HG03558 (cell line): ENCODE data around the gene ATF6B.
"Not testable (repeated sequence)": the region's sequence is repeated elsewhere in the genome, so short reads cannot be mapped to it uniquely, and the experiment has no call there.

Experiments
- ATAC-seq: cut with Tn5 transposase; IDR thresholded peaks from one replicate; pipeline ENCODE4 v1.9.1; 2021; ENCODE audit warnings: moderate number of reproducible peaks; ENCODE audit not compliant: unreplicated experiment; ENCODE audit errors: extremely low read depth

The ATF6B gene

DNA sequence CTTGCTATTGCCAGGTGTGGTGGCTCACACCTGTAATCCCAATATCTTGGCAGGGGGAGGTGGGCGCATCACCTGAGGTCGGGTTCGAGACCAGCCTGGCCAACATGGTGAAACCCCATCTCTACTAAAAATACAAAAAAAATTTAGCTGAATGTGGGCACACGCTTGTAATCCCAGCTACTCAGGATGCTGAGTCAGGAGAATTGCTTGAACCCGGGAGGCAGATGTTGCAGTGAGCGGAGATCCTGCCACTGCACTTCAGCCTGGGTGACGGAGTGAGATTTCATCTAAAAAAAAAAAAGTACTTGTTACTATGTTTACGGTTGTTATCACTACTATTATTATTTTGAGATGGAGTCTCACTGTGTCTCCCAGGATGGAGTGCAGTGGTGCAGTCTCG, 28.8 kb upstream of the ATF6B start:
- ATAC-seq, result no peak

DNA sequence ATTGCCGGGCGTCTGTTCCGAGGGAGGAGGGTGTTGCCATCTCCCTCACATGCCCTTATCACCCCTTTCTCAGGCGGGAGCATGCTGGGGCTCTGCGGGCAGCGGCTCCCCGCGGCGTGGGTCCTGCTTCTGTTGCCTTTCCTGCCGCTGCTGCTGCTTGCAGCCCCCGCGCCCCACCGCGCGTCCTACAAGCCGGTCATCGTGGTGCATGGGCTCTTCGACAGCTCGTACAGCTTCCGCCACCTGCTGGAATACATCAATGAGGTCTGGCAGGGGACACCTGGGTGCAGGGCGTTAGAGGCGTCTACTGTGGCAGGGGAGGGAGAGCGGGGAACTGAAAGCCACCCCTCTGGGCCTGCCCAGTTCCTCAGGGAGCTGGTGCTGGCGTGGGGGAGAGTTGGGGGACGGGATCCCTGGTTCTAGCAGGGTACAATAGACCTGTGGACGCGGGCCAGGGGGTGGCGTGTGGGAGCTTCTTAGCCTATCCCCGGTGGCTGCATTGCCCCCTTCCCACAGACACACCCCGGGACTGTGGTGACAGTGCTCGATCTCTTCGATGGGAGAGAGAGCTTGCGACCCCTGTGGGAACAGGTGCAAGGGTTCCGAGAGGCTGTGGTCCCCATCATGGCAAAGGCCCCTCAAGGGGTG, 26.6 kb upstream of the ATF6B start:
- no peak for ATAC-seq

DNA sequence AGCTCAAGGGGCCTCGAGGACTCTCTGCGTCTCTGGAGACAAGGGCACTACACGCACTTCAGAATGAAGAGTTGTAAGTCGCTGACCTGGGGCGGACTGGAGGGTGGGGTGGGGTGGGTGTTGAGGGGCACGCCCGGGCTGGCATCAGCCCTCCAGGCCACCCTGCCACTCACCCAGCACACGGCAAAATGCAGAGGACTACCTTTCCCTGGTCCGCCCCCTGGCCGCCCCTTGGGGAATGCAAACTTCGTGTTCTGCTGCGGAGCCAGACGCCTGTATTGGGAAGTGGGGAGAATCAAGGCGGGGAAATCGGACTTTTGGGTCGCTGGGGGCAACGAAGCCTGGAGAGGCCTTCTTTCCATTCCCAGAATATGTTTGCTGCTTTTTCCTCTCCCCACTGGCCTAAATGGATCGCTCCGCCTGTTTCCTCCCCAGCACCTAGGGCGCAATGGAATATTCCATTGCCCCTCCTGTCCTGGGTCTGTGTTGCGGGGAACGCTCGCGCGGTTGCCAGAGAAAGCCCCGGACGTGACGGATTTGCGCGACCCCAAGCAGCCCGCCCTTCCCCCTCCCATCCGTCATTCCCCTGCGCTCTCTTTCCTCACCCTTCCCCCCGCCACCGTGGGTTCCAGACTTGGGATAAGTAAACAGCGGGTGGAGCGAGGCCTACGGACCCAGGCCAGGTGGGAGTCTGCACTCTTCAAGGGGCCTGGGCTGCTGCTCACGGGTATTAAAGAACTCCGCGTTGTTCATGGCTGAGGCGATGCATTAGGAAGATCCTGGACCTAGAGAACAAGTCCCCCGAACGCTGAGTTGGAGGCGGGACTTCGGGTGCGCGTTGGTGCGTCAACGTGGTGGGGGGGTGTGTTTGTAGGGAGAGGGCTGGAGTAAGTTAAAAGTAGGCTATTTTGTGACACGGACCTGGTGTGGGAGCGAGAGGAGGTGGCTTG, 25.8 kb upstream of the ATF6B start, which contains the start of gene PPT2:
Gene PPT2 (plus strand): TSS at position 578 of the 950 bp plus-strand sequence. CDS start 454 bp downstream, outside the sequence.
- ATAC-seq, result no peak

DNA sequence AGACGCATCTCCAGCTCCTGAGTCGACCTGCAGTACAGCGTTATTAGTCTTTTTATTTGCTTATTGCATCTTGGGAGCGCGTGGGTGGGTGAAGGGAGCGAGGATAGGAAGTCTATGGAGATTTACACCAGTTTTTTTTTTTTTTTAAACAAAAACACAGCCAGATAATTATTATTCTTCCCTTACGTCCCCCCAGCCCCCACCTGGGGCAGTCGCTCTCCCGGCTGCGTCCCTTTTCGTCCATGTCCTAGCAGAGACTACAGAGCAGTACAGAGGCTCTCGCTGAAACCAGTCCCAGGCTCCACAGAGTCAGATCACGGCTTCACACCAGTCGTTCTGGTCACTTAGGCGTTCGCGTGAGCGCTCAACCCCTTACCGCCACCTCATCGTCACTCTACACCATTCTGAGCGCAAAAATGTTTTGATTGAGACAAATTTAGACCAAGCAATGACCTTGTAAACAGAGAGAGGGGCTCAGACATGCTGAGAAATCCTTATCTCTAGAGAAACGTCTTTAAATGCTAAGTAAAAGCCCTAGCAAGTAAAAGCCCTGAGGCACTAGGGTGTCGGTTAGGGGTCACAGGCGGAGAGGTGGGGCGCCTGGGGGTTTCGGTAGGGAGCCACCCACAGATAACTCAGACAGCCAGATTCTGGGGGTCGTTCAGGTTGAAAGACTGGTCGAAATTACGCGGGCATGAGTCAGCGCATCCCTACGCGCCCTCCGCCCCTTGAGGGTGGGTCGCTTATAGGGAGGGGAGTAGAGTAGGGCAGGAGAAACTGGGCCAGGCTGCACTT, 24.9 kb upstream of the ATF6B start:
- no peak for ATAC-seq

DNA sequence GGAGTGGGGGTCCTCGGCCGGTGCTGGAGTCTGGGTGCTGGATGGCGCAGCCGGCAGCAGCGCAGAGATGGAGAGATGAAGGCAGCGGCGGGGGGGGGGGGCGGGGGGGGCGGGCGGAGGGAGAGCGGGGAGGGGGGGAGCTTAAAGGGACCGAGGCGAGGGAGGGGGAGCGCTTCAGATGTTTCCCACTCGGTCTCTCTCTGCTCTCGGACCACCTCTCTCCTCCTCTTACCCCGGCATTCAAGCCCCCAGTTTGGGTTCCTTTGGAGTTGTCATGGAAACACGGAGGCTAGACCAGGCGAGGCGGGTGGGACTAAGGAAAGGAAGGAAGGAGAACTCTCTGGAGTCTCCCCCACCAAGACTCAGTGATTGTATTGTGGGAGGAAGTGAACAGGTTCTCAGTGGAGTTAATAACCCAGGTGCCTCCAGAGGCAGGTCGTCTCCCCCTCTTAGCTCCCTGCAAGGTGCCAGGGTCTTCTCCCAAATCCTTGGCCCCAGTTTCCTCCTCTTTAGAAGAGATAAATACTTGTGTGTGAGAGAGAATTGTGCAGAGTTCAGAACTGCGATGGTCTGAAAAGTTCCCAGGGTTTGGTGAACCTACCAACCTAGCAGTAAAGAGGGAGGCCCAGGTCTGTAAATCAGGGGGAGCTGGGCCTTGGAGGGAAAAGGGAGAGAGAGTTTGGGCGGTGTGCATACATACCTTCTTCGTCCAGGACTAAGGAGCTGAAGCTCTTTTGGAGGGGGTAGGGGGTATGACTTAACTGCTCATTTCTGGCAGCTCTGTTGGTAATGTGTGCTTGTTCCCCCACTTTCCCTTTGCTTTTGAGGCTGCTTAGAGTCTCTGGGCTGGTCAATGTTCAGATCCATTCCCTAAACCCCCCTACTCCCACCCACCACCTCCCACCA, 24.1 kb upstream of the ATF6B start, which contains the start of gene PRRT1:
Gene PRRT1 (minus strand): TSS at position 77 of the 906 bp plus-strand sequence. CDS start 112 bp downstream, outside the sequence.
- no peak for ATAC-seq

DNA sequence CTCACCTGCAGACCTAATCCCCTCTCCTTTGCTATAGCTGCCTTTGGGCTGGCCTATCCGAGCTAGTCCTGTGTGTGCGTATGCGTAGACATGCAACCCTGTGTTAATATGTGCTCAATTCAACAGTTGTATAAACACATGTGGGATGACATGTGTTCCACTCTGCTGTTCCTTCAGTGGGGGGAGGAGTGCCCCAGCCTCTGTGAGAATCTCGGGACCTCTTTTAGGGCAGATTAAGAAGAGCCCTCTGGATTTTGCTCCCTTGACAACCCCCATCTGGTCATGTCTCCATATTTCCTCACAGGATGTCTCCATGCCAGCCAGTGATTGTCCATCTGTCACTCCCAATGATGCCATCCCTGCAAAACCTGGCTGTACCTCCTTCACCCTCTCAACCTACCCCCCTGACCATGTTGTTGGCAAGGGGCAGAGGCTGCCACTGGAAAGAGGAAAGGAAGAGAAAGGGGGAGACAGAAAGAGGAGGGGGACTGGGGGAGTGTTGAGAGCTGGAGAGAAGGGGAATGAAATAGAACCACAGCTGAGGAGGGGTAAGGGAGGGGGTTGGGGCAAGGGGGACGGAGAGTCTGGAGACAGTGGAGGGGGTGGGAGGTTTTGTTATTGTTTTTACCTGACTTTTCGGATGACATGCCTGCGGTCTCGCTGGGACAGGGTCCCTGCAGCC, 23.3 kb upstream of the ATF6B start:
- no peak for ATAC-seq

DNA sequence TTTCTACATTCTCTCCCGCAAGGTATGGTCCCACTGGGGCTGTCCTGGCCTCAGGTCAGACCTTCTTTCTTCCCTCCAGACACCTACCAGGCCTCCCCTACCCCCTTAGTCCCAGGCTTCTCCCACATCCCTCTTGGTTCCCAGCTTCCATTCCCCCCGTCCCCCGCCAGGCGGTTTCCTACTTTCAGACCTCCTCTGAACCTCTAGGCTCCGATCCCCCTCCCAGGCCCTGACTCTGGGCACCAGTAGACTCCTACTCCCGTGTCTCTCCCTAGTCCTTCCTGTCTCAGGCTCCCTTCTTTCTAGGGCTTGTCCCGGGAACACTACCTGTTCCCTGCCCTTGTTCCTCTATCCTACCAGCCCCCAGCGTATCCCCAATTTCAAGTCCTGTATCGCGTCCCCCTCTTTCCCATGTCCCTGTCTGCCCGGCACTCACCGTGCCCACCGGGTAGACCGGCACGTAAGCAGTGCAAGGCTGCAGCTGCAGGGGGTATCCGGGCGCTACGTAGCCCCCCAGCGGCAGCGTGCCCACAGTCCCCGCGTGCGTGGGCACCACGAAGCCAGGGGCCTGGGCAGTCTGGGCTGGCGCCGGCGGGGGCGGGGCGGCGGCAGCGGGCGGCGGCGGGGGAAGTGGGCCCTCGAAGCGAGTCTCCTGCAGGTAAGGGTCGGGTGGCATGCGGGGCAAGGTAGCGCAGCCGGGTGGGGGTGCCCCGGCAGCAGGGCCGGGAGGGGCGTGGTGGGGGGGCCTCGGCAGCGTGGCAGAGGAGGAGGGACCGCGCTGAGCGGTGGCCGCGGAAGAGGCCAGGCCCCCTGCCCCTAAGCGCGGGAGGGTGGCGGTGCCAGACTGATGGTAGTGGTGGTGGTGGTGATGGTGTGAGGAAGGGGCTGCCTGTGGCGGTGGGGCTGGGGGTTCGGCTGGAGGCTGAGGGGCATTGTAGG, 22.2 kb upstream of the ATF6B start:
- no peak for ATAC-seq

DNA sequence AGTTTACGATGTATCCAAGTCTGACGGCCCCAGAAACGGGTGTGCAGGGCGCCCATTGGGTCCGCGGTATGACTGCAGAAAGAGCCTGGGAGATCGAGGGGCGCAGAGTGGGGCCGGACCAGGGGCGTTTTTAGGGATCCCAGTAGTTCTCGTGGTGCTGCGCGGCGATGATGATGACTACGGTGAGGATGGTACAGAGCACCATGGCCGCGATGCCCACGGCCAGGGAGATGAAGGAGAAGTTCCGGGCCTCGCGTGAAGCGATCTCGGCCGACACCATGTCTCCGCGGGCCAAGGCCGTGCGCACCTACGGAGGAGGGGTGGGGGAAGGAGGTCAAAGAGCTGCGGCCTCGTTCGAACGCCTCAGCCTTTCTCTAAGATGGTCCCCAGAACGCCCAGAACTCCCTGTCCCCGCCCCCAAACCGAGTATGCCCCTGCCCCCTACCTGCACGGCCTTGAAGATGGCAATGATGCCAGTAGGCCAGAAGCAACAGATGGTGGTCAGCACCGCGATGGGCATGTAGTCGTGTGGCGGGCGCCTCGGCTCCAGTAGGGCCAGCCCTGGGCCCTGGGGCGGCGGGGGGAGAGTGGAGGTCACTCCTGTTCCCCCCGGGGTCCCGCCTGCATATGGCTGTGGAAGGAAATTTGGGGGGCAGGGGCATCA, 21.2 kb upstream of the ATF6B start:
- ATAC-seq, result no peak

DNA sequence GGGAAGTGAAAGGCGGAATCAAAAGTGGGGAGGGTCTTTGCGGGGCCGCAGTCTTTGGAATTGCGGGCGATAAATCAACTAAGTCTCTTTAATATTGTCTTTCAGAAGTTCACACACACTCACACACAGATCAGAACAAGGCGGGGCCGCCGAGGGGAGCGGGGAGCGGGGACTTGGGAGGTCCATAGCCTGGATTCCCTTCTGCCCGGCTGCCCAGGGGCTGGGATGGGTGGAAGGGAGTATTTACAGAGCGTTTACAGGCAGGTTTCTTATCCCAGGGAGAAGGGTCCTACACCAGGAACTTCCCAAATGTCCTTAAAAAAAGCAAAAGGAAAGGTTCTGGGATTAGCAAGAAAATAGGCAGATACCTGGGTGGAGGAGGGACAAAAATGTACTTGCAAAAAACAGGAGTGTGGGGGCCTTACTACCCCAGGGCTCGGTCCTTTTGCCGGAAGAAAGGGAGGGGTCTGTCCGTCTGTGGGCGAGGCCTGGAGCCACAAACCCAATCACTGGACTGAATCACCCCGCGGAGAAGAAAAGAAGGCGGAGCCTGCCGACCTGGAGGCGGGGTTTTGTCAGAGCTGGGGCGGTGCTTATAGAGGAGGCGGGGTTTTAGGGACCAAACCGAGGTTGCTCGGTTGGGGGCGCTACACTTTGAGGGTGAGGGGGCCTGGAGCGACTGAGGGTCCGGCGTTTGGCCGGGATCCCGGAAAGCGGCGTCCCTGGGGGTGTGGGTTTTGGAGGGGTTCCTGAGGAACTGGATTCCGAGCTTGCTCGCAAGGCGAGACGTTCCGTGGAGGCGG, 20.4 kb upstream of the ATF6B start:
- no peak for ATAC-seq

DNA sequence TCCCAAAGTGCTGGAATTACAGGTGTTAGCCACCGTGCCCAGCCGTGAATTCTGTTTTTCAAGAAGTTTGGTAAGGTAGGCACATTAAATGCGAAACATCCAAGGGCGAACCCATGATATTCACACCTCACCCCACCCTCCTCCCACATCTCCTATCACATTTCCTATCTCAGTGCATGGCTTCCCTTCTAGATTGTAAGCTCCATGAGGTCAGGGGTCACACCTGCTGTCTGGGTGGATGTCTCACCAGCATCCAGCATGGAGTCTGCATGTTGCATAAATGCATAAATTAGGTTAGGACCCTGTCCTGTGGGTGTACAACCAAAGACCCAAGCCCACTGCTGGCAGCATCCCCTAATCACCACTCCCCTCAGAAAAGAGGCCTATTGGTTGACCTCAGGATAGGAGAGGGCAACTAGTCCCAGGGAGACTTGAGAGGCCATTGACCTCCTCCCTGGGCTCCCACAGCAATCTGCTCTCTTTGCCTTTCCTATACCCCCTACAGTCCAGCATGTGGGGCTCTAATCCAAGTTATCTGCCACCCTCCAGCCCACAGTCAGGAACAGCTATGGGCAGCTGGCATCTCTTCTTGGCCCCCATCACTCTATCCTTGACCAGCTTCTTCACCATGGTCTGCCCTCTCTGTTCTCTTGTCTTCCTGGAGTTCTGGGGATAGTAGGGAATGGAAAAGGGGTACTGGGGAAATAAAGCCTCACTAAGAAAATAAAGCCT, 19.5 kb upstream of the ATF6B start:
- ATAC-seq, result no peak

DNA sequence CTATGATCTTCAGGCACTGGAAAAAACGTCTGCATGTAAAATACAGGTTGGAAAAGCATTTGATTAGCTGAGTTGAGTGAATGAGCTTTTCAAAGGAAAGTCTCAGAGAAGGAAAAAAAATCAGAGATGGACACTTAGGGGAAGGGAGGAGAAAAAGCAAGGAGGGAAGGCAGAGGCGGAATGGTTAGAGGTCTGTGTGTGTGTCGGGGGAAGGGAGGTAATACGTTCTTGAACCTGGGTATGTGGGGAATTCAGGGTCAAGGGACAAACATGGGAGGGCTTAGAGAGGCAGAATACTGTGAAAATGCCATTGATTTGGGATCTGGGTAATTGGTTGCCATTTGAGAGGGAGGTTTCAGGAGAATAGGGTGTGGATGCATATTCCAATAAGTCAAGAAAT, 18.6 kb upstream of the ATF6B start:
- no peak for ATAC-seq

DNA sequence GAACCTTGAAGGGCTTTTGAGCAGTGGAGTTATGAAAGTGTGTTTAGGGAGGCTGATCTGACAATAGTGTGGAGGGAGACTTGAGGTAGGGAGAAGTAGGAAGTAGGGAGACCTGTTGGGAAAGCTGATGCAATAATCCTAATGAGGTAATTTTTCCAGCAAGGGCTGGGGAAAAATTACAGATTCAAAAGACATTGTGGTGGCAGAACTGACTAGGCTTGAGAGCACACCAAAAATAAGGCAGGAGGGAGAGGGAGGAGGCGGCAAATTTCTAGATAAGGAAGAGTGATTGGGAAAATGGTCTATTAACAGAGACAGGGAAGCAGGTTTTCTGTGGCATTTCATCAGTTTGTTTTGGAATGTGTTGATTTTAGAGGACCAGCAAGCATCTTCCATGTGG, 18.2 kb upstream of the ATF6B start:
- no peak for ATAC-seq

DNA sequence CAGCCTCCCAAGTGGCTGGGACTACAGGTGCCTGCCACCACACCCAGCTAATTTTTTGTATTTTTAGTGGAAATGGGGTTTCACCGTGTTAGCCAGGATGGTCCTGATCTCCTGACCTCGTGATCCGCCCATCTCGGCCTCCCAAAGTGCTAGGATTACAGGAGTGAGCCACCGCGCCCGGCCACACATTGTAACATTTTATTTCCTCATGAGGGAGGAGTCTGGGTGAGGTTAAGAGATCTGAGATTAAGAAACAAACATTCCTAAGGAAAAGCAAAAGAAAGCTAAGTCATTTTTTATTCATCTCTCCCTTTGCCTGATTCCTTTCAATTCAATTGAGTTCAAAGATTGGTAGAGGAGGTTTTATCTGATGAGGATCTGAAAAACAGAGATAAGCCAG, 16.2 kb upstream of the ATF6B start:
- not testable (repeated sequence) for ATAC-seq

DNA sequence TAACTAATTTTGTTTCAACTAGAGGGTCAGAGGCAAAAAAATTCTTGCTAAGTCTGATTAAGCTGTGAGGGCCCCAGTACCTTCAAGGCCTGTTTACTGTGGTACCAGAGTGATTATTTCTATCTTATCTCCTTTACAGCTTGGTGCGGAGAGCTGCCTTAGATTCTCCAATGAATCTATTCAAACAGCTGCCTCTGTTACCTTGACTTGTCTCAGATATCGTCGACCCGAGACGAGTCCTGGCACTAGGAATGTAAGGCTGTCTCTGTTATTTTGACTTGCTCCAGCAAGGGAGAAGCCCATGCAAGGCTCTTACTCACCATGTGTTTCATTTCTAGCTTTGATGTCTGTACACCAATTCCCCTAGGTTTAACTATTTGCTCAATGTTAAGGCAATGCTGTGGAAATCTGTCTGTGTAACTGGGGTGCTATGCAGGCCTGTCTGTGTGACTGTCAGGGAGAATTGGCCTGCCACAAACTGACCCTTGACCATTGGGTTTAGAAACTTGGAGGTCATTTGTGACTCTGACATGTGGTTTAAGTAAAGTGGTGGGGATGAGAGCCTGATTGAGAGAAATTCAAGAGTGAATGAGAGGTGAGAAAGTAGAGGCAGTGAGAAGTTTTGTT, 12.5 kb upstream of the ATF6B start:
- ATAC-seq, result no peak

DNA sequence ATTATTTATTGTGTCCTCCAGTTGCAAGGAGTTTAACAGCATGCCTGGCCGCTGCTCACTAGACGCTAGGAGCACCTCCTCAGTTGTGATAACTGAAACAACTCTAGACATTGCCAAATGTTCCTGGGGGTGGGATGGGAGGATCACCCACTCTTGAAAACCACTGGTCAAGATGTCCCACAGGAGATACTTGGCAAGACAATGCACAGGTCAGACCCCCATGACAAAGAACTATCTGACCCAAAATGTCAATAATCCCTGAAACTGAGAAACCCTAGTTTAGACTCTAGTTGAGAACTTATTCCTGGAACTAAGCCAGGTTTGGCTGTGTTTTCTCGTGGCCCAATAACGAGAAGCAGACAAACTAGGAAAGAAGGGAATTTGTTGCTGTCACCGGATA, 11.5 kb upstream of the ATF6B start:
- ATAC-seq, result no peak

DNA sequence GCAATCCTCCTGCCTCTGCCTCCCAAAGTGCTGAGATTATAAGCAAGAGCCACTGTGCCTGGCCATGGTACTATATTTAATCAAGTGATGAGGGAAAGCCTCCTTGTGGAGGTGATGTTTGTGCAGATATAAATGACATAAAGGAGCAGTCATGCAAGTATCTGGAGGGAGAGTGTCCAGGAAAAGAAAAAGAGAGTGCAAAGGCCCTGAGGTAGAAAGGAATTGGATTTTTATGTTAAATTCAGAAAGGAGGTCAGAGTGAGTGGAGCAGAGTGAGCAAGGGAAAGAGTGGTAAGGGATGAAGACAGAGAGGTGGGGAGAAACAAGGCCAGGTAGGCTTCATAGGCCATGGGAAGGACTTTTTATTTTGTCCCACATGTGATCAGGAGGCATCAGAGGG, 9.4 kb upstream of the ATF6B start:
- no peak for ATAC-seq
